GM10248 (cell line): ENCODE data around the gene EXOC6.

ENCODE experiments used
- CTCF ChIA-PET: fragments of 300-600 bp; sonication (Branson Sonifier 250); formaldehyde crosslinking; extraction: SDS; loops from one replicate; lab custom pipeline; 2021; ENCODE audit warnings: antibody characterized with exemption; lab: Yijun Ruan, JAX
- POLR2A ChIA-PET: fragments of 350-650 bp; sonication (Branson Sonifier 250); formaldehyde crosslinking; extraction: SDS; loops from one replicate; lab custom pipeline; 2020; ENCODE audit warnings: antibody characterized with exemption; lab: Yijun Ruan, JAX
- DNase-seq: peaks from one replicate; pipeline ENCODE4 v3.0.0; 2012; ENCODE audit errors: extremely low spot score
- TF ChIP-seq, protein P1 (sequence below): IDR thresholded peaks from 2 replicates; pipeline ENCODE4 v1.5.1; 2012; ENCODE audit warnings: mild to moderate bottlenecking, low read depth; ENCODE audit errors: extremely low read depth, missing control alignments, control extremely low read depth

EXOC6 gene

DNA sequence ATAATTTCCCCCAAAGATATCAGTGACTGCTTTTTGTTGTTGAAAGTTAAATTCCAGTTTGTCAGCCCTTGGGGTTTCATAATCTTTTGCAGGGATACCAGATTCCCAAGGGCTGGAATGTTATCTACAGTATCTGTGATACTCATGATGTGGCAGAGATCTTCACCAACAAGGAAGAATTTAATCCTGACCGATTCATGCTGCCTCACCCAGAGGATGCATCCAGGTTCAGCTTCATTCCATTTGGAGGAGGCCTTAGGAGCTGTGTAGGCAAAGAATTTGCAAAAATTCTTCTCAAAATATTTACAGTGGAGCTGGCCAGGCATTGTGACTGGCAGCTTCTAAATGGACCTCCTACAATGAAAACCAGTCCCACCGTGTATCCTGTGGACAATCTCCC lies 228.6 kb downstream of the EXOC6 start:
- no peak for DNase-seq
- ChIA-PET POLR2A (no interaction called here), CTCF (interaction anchor here (1.1 to 4.4 kb wide), 5 partner anchors 9 to 276 kb away, joined by 3 to 17 read pairs (median 4); no protein-coding TSS in a partner anchor)
- TF ChIP-seq, protein P1, sequence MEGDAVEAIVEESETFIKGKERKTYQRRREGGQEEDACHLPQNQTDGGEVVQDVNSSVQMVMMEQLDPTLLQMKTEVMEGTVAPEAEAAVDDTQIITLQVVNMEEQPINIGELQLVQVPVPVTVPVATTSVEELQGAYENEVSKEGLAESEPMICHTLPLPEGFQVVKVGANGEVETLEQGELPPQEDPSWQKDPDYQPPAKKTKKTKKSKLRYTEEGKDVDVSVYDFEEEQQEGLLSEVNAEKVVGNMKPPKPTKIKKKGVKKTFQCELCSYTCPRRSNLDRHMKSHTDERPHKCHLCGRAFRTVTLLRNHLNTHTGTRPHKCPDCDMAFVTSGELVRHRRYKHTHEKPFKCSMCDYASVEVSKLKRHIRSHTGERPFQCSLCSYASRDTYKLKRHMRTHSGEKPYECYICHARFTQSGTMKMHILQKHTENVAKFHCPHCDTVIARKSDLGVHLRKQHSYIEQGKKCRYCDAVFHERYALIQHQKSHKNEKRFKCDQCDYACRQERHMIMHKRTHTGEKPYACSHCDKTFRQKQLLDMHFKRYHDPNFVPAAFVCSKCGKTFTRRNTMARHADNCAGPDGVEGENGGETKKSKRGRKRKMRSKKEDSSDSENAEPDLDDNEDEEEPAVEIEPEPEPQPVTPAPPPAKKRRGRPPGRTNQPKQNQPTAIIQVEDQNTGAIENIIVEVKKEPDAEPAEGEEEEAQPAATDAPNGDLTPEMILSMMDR = no peak

DNA sequence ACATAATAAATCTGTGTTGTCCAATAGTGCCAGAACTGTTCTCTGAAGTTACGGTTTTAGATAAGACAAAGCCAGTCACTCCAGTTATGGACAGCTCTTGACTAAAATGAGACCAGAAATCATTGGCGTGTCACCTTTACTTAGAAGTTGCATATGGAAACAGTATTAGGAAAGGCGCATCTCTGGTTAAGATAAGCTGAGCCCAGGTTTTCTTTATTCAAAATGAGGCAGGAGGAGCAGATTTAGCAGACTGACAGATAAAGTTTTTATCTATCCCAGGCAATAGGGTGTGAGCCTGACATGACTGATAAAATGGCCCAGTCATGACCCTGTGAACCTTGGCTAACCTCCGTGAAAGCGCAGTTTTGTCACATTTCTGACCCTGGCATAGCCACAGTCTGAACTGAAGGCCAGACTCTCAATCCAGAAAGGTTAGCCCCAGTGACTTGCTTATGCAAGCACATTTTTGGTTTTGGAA lies 229.6 kb downstream of the EXOC6 start:
- TF ChIP-seq, protein P1 = no peak
- no peak for DNase-seq
- POLR2A ChIA-PET = no interaction called here
- CTCF ChIA-PET = interaction anchor here (1.1 to 4.4 kb wide), 4 partner anchors 13 to 275 kb away, joined by 3 to 17 read pairs (median 4); no protein-coding TSS in a partner anchor

DNA sequence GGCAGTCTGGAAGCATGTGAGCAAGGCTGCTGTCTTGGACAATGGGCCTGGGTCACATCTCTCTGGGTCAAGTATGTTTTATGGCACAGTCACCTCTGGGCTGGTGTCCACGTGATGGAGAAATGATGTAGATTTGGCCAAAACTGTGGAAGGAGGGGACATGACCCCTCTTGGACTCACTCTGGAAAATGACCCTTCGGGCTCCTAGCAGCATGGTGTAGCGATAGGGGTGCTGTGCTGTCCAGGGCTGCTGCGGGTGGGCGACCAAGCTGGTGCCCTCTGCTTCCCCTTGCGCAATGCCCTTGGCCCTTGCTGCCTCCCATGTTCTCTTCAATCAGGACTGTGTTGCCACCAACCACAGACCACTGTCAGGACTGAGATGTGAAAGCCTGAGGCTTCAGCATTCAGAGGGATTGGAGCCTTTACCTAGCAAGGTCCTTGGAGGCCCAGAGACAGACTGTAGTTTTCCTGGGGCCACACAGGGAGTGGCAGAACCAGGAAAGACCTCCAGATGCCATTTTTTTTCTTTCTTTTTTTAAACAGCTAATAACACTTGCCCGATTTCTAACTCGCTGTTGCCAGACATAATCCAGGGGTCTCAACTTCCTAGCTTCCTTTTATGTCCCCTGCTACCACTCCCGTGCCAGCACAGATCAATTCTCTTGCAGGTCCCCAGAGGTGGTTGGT lies 231.5 kb downstream of the EXOC6 start:
- CTCF ChIA-PET = interaction anchor here (0.6 to 4.4 kb wide), 27 partner anchors 8 to 432 kb away, joined by 3 to 17 read pairs (median 3); partner anchors contain the start of genes CEP55, CYP26C1 and MYOF
- TF ChIP-seq, protein P1 = no peak
- POLR2A ChIA-PET = no interaction called here
- DNase-seq = no peak

DNA sequence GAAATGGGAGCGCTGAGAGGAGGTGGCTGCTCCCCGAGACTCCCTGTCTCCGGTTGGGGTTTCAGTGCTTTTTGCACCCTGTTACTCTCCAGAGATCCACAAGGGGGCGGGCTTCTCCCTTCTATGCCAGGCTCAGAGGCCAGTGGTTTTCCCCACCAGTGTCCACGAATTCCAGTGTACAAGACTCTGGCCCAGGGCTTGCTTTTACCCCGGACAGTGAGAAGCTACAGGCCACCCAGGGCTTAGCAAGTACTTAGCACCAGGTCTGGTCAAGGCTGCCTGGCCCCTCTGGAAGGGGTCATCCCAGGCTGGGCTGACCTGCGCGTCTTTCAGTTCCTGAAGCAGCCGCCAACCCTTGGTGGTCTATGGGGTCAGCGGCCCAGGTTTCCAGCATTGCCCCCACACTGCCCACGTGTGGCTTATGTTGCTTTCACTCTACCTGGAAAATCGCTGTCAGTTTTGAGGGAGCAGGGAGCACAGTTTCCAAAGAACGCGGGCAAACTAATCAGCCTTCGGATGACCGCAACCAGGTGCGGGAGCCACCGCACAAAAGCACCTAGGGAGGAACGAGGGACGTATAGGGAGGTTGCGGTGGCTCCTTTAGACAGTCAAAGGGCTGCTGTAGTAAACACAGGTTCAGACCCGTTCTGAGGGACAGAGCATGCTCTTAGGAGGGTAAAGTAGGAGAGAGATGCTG lies 232.2 kb downstream of the EXOC6 start:
- POLR2A ChIA-PET = no interaction called here
- peak; percentile 85 for DNase-seq
- CTCF ChIA-PET = interaction anchor here (0.7 to 2.5 kb wide), 30 partner anchors 9 to 431 kb away, joined by 3 to 13 read pairs (median 3); partner anchors contain the start of genes CEP55 and CYP26C1
- TF ChIP-seq, protein P1 = peak; percentile 72

DNA sequence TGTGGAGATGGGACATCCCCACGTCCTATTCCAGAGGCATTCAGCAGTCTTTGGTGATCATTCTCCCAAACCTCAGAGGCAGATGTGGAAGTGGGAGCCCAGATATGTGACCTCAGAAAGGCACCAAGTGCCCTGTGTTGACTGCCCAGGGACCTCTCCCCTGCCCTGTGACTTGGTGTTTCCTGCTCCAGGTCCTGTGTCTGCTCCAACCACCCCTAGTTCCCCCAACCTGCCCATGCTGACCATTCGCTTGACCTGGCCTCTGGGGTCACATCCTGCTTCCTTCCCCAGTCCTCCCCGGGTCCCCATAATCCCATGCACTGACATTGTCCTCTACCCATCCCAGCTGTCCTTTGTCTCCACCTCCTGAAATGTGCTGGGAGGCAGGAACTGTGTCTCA lies 233.0 kb downstream of the EXOC6 start:
- TF ChIP-seq, protein P1 = no peak
- CTCF ChIA-PET = interaction anchor here (1.0 to 2.5 kb wide), 10 partner anchors 8 to 278 kb away, joined by 3 to 13 read pairs (median 4); partner anchors contain the start of gene CYP26C1
- DNase-seq = no peak
- POLR2A ChIA-PET = no interaction called here

DNA sequence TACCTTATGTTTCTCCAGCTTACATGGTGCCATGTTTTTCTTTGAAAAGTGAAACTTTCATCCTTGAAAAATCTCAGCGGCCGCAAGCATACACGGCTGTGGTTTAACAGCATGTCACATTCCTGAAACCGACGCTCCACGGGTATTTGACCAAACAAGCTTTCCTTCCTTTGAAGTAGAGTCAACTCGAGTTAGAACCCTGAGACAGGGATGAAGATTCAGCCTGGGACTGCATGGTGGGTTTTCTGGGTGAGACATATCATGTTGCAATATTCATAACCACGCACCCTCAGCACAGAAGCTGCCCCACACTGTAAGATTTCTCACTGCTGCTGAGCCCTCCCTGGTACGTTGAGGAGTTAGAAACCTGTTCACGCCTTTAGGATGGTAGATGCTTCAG lies 233.5 kb downstream of the EXOC6 start:
- TF ChIP-seq, protein P1 = no peak
- peak; percentile 2 for DNase-seq
- CTCF ChIA-PET = interaction anchor here (1.0 to 2.5 kb wide), 5 partner anchors 8 to 271 kb away, joined by 3 to 13 read pairs (median 4); no protein-coding TSS in a partner anchor
- POLR2A ChIA-PET = no interaction called here
